Measurements from ENCODE around the gene DSE. TPM values are rescaled to one million over a fixed set of nuclear protein-coding genes. Genes with fewer than 3 reads are reported as not detected.

Gene DSE
- polyA plus RNA-seq, 1 donor from 2014 or later: 15.0 TPM

DNA sequence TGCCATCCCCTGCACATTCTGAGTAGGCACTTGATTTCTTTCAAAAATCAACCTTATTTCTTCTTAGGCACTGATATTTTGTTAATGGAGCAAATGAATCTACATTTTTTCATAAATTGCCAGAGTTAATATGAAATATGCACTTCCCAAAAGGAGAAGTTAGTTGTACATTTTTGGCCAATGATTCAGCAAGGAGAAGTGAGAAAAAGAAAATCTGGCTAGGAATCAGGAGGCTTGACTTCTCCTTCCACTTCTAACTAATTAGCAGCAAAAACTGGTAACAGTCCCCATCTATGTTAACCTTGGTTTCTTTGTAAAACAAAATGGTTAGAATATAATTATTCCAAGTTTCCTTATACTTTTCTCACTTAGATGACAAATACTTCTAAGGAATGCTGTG is 7.0 kb upstream of the DSE start:
- Histone ChIP-seq H3K4me2 (ENCODE audit: low read length) (no peak overlapping the region), H3K36me3 (ENCODE audit: insufficient read depth, low read length) (no peaks in the 10 kb centered on the region), H3K27ac (ENCODE audit: low read length) (no peak overlapping the region), H3K79me2 (replicated peaks; ENCODE audit: insufficient read depth, low read length) (no peaks in the 10 kb centered on the region), H2AFZ (ENCODE audit: low read depth, low read length) (no peak overlapping the region), H3K9me2 (ENCODE audit: insufficient read depth, low read length) (no peaks in the 10 kb centered on the region), H3K9me3 (ENCODE audit: low read length) (no peaks in the 10 kb centered on the region), H3K4me3 (ENCODE audit: low read length) (no peak overlapping the region), H4K20me1 (ENCODE audit: insufficient read depth) (no peaks in the 10 kb centered on the region), H3F3A (ENCODE audit: insufficient read depth, low read length, poor library complexity, severe bottlenecking) (no peaks in the 10 kb centered on the region), H3K9ac (ENCODE audit: low read length) (no peak overlapping the region), H3K27me3 (ENCODE audit: insufficient read depth, low read depth, low read length) (no peaks in the 10 kb centered on the region)
- TF ChIP-seq EP300 (conservative IDR thresholded peaks at IDR 0.05; ENCODE audit: poor library complexity, severe bottlenecking): no peak
- TF ChIP-seq EZH2 (IDR thresholded peaks at IDR 0.05; ENCODE audit: borderline replicate concordance, insufficient read depth, low read length, poor library complexity, severe bottlenecking): no peak
- no peak for TF ChIP-seq POLR2AphosphoS5 (IDR thresholded peaks at IDR 0.05)
- no peak for TF ChIP-seq RAD21 (conservative IDR thresholded peaks at IDR 0.05)

DNA sequence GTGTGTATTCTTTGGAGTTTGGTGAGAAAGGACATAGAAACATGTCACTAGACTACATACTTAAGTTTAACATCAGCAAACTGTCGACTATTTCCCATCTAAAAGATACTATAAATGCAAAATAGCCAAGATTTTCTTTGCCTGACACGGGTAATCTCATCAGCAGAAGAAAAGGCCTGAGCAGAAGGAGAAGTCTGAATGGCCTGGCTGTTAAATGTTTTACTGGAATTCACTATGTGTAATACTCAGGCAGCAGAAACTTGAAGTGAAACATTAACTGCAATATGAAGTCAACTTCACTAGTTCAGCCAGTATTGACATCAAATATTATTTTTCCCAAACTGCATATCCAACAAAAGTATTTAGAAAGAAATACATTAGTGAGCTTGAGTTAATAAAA is 6.4 kb upstream of the DSE start:
- no peak overlapping the region for H3K9ac ChIP-seq (ENCODE audit: low read length)
- no peaks in the 10 kb centered on the region for H3K9me2 ChIP-seq (ENCODE audit: insufficient read depth, low read length)
- H3K4me3 ChIP-seq (ENCODE audit: low read length): no peak overlapping the region
- H3K4me2 ChIP-seq (ENCODE audit: low read length): no peak overlapping the region
- no peaks in the 10 kb centered on the region for H3K36me3 ChIP-seq (ENCODE audit: insufficient read depth, low read length)
- no peaks in the 10 kb centered on the region for H4K20me1 ChIP-seq (ENCODE audit: insufficient read depth)
- no peaks in the 10 kb centered on the region for H3F3A ChIP-seq (ENCODE audit: insufficient read depth, low read length, poor library complexity, severe bottlenecking)
- no peak overlapping the region for H3K27ac ChIP-seq (ENCODE audit: low read length)
- no peaks in the 10 kb centered on the region for H3K27me3 ChIP-seq (ENCODE audit: insufficient read depth, low read depth, low read length)
- no peak overlapping the region for H2AFZ ChIP-seq (ENCODE audit: low read depth, low read length)
- no peaks in the 10 kb centered on the region for H3K9me3 ChIP-seq (ENCODE audit: low read length)
- no peak for TF ChIP-seq POLR2AphosphoS5 (IDR thresholded peaks at IDR 0.05)
- no peak for TF ChIP-seq SMC3 (conservative IDR thresholded peaks at IDR 0.05; ENCODE audit: poor library complexity)
- TF ChIP-seq, protein P1, sequence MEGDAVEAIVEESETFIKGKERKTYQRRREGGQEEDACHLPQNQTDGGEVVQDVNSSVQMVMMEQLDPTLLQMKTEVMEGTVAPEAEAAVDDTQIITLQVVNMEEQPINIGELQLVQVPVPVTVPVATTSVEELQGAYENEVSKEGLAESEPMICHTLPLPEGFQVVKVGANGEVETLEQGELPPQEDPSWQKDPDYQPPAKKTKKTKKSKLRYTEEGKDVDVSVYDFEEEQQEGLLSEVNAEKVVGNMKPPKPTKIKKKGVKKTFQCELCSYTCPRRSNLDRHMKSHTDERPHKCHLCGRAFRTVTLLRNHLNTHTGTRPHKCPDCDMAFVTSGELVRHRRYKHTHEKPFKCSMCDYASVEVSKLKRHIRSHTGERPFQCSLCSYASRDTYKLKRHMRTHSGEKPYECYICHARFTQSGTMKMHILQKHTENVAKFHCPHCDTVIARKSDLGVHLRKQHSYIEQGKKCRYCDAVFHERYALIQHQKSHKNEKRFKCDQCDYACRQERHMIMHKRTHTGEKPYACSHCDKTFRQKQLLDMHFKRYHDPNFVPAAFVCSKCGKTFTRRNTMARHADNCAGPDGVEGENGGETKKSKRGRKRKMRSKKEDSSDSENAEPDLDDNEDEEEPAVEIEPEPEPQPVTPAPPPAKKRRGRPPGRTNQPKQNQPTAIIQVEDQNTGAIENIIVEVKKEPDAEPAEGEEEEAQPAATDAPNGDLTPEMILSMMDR (IDR thresholded peaks at IDR 0.05; ENCODE audit: poor library complexity, severe bottlenecking): no peak
- no peak for TF ChIP-seq TAF1 (IDR thresholded peaks at IDR 0.05; ENCODE audit: low read depth)
- TF ChIP-seq EZH2 (IDR thresholded peaks at IDR 0.05; ENCODE audit: borderline replicate concordance, insufficient read depth, low read length, poor library complexity, severe bottlenecking): no peak
- no peak for TF ChIP-seq EP300 (conservative IDR thresholded peaks at IDR 0.05; ENCODE audit: poor library complexity, severe bottlenecking)
- no peak for TF ChIP-seq MXI1 (conservative IDR thresholded peaks at IDR 0.05; ENCODE audit: poor library complexity, severe bottlenecking)
- no peak for TF ChIP-seq RAD21 (conservative IDR thresholded peaks at IDR 0.05)
- TF ChIP-seq, protein P2, sequence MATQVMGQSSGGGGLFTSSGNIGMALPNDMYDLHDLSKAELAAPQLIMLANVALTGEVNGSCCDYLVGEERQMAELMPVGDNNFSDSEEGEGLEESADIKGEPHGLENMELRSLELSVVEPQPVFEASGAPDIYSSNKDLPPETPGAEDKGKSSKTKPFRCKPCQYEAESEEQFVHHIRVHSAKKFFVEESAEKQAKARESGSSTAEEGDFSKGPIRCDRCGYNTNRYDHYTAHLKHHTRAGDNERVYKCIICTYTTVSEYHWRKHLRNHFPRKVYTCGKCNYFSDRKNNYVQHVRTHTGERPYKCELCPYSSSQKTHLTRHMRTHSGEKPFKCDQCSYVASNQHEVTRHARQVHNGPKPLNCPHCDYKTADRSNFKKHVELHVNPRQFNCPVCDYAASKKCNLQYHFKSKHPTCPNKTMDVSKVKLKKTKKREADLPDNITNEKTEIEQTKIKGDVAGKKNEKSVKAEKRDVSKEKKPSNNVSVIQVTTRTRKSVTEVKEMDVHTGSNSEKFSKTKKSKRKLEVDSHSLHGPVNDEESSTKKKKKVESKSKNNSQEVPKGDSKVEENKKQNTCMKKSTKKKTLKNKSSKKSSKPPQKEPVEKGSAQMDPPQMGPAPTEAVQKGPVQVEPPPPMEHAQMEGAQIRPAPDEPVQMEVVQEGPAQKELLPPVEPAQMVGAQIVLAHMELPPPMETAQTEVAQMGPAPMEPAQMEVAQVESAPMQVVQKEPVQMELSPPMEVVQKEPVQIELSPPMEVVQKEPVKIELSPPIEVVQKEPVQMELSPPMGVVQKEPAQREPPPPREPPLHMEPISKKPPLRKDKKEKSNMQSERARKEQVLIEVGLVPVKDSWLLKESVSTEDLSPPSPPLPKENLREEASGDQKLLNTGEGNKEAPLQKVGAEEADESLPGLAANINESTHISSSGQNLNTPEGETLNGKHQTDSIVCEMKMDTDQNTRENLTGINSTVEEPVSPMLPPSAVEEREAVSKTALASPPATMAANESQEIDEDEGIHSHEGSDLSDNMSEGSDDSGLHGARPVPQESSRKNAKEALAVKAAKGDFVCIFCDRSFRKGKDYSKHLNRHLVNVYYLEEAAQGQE (IDR thresholded peaks at IDR 0.05; ENCODE audit: borderline replicate concordance): no peak
- no peaks in the 10 kb centered on the region for H3K79me2 ChIP-seq (replicated peaks; ENCODE audit: insufficient read depth, low read length)

Measured in neural cell (in vitro differentiated cells).